Effector memory CD4-positive, alpha-beta T cell (primary cell): Measurements from ENCODE around the gene RPS6KC1.
"Not testable (repeated sequence)": the region's sequence is repeated elsewhere in the genome, so short reads cannot be mapped to it uniquely, and the experiment has no call there.

Experiments used
- DNase-seq, 3 donors: peaks; one replicate each; pipeline ENCODE4 v3.0.0-alpha.2; 2020
- H3K27ac ChIP-seq: 2 replicates; pipeline ENCODE4 v1.7.0; 2013; ENCODE audit warnings: mild to moderate bottlenecking, low read length, moderate library complexity; ENCODE audit not compliant: insufficient read depth, poor library complexity, severe bottlenecking
- H3K27me3 ChIP-seq: replicated peaks from 2 replicates; pipeline ENCODE4 v1.7.0; 2013; ENCODE audit warnings: mild to moderate bottlenecking, low read length; ENCODE audit not compliant: insufficient read depth, control insufficient read depth, poor library complexity, severe bottlenecking
- H3K36me3 ChIP-seq: 2 replicates; pipeline ENCODE4 v1.7.0; 2013; ENCODE audit warnings: mild to moderate bottlenecking, low read length, moderate library complexity; ENCODE audit not compliant: control insufficient read depth, insufficient read depth
- H3K4me1 ChIP-seq: 2 replicates; pipeline ENCODE4 v1.7.0; 2013; ENCODE audit warnings: low read length, mild to moderate bottlenecking; ENCODE audit not compliant: control insufficient read depth, insufficient read depth, poor library complexity, severe bottlenecking
- H3K4me3 ChIP-seq: 2 replicates; pipeline ENCODE4 v1.7.0; 2013; ENCODE audit warnings: low read length, low read depth, mild to moderate bottlenecking; ENCODE audit not compliant: insufficient read depth, poor library complexity, severe bottlenecking
- H3K9me3 ChIP-seq: 2 replicates; pipeline ENCODE4 v1.7.0; 2013; ENCODE audit warnings: mild to moderate bottlenecking, low read length, moderate library complexity; ENCODE audit not compliant: control insufficient read depth

RPS6KC1 gene

DNA sequence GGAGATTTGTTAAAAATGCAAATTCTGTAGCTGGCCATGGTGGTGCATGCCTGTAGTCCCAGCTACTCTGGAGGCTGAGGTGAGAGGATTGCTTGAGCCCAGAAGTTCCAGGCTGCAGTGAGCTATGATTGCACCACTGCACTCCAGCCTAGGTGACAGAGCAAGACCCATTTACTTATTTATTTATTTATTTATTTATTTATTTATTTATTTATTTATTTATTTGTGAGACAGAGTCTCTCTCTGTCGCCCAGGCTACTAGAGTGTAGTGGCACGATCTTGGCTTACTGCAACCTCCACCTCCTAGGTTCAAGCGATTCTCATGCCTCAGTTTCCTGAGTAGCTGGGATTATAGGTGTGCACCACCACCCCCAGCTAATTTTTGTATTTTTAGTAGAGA is 250.5 kb downstream of the RPS6KC1 start:
- DNase-seq, H3K9me3 ChIP-seq, H3K4me3 ChIP-seq, H3K27me3 ChIP-seq, H3K4me1 ChIP-seq, H3K36me3 ChIP-seq, H3K27ac ChIP-seq: not testable (repeated sequence)

DNA sequence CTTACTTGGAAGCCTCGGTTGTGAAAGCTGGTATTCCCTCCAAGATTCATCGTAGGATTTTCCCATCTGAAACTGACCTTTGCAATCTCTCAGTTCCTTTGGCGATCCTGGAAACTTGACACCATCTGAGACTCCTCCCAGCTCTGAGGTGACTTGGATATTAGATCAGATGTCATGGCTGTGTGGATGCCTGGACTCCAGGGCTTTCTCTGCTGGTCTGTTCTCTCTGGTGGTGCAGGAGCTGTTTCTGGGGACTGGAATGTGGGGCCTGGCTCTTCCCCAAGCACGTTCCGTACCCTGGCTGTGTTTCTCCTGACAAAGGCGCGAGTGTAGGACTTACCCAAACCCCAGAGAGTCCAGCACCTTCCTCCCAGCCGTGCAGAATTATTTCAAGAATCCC is 252.2 kb downstream of the RPS6KC1 start:
- DNase-seq = no peak
- no peaks in the 10 kb centered on the region for H3K4me1 ChIP-seq
- H3K36me3 ChIP-seq = no peaks in the 10 kb centered on the region

DNA sequence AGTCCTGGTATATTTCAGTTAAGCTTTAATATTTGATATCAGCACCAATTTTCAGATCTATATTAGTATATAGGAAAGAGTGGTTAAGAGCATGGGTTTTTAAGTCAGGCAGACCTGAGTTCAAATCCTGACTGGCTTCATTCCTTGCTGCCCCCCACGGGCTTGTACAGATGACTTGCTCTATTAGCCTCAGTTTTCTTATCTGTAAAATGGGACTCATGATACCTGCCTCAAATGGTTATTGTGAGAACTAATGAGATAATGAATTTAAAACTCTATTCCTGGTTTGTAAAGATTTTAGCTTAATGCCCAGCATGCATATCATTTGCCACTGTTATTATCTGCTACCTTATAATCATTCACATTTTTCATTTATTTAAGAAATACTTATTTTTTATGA is 264.5 kb downstream of the RPS6KC1 start:
- no peaks in the 10 kb centered on the region for H3K4me1 ChIP-seq
- H3K4me3 ChIP-seq = no peak overlapping the region
- no peak for DNase-seq
- H3K27ac ChIP-seq = no peak overlapping the region
- no peaks in the 10 kb centered on the region for H3K27me3 ChIP-seq
- H3K36me3 ChIP-seq = no peaks in the 10 kb centered on the region
- no peaks in the 10 kb centered on the region for H3K9me3 ChIP-seq

More for the DNA sequence above, 252.2 kb downstream of the RPS6KC1 start:
- Histone ChIP-seq H3K4me3 (no peak overlapping the region), H3K27ac (no peak overlapping the region), H3K9me3 (no peaks in the 10 kb centered on the region), H3K27me3 (no peaks in the 10 kb centered on the region)

DNA sequence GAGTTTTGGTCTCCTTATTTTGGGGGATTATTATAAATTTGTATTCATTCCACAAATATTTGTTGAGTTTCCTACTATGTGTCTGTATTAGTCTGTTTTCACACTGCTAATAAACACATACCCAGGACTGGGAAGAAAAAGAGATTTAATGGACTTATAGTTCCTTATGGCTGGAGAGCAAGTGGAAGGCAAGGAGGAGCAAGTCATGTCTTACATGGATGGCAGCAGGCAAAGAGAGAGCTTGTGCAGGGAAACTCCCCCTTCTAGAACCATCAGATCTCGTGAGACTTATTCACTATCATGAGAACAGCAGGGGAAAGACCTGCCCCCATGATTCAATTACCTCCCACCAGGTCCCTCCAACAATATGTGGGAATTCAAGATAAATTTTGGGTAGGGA is 267.4 kb downstream of the RPS6KC1 start:
- not testable (repeated sequence) for H3K4me1 ChIP-seq, H3K27me3 ChIP-seq, H3K27ac ChIP-seq, H3K4me3 ChIP-seq, H3K9me3 ChIP-seq, DNase-seq, H3K36me3 ChIP-seq

DNA sequence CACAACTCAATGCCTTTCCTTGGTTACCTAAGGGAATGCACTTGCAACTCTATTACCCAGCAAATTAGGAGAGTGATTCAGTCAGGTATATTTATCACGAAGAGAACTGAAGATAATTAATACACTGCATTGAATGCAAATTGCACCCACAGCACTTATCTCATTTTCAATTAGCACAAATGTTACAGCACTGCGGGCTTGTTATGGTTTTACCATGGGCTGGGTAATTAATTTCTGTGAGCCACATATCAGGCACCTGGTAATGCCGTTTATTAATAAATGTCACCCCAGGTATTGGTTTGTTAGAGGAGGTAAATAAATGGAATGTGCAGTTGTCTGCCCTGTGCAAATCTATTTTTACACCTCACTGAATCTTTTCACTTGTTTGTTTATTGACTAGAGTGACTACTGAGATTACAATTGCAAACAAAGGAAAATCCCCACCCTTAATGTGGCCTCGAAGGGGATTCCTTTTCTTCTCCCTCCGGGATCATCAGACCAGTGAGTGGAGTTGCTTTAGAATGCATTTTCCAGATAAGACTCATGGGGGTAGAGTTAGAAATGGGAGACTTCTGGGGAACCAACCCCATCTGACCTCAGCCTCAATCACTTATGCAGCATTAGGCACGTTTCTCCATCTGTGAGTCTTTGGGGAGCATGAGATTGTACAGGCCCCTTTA is 269.3 kb downstream of the RPS6KC1 start:
- H3K27ac ChIP-seq = no peak overlapping the region
- no peaks in the 10 kb centered on the region for H3K36me3 ChIP-seq
- H3K27me3 ChIP-seq = no peaks in the 10 kb centered on the region
- no peak for DNase-seq
- H3K4me3 ChIP-seq = no peak overlapping the region
- no peaks in the 10 kb centered on the region for H3K9me3 ChIP-seq
- H3K4me1 ChIP-seq = no peaks in the 10 kb centered on the region
